ENCODE measurements around the gene ARHGEF3.

GRCh38 chr3:56796202-56796601 is 5.5 kb downstream of the ARHGEF3 start:
- TF ChIP-seq CTCF (IDR thresholded peaks at IDR 0.05) (no peak), POLR2A (IDR thresholded peaks at IDR 0.05; ENCODE audit: low read depth) (no peak), EP300 (IDR thresholded peaks at IDR 0.05) (no peak)
